D721Med (cell line): Measurements from ENCODE around the gene RNF11.

Source experiments
- DNase-seq: peaks from one replicate; pipeline ENCODE4 v3.0.0; 2011; ENCODE audit warnings: low spot score; ENCODE audit not compliant: insufficient read length
- FAIRE-seq: peaks from 2 replicates; lab custom pipeline; 2011; peaks lifted over from hg19 to GRCh38; lab: Jason Lieb, UNC
- CTCF ChIP-seq: IDR thresholded peaks from 2 replicates; pipeline ENCODE4 v1.5.1; 2012; ENCODE audit warnings: mild to moderate bottlenecking, control low read depth; ENCODE audit not compliant: insufficient read depth; ENCODE audit errors: missing control alignments

Gene RNF11

DNA sequence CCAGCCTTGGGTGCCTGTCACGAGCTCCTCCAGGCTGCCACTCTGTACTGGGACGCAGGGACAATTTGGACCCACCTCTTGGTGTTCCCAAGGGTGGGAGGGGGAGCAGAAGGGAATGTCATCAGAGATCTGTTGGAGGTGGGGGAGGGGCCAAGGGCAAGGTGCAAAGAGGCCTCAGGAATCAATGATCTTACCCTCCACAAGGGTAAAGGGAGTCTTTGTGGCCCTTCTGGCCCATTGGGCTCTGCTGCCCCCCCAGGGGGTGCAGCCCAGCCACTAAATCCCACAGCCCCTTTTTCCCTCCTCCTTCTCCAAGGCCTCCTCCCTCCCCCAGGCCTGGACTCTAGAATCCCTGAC, 85.8 kb downstream of the RNF11 start:
- TF ChIP-seq CTCF: no peak
- no peak for FAIRE-seq
- DNase-seq: no peak

- DNase-seq: no peak
- no peak for FAIRE-seq
Observed at GRCh38 chr1:51322417-51323101, 86.5 kb downstream of the RNF11 start.

More at GRCh38 chr1:51322417-51323101, 86.5 kb downstream of the RNF11 start:
- TF ChIP-seq CTCF: no peak
